GM19397 (cell line): Measurements from ENCODE around the gene TMEM176B.
"Not testable (repeated sequence)": the region's sequence is repeated elsewhere in the genome, so short reads cannot be mapped to it uniquely, and the experiment has no call there.

Experiments
- ATAC-seq: cut with Tn5 transposase; IDR thresholded peaks from one replicate; pipeline ENCODE4 v1.9.1; 2021; ENCODE audit warnings: mild to moderate bottlenecking, moderate library complexity; ENCODE audit not compliant: unreplicated experiment

The TMEM176B gene

DNA sequence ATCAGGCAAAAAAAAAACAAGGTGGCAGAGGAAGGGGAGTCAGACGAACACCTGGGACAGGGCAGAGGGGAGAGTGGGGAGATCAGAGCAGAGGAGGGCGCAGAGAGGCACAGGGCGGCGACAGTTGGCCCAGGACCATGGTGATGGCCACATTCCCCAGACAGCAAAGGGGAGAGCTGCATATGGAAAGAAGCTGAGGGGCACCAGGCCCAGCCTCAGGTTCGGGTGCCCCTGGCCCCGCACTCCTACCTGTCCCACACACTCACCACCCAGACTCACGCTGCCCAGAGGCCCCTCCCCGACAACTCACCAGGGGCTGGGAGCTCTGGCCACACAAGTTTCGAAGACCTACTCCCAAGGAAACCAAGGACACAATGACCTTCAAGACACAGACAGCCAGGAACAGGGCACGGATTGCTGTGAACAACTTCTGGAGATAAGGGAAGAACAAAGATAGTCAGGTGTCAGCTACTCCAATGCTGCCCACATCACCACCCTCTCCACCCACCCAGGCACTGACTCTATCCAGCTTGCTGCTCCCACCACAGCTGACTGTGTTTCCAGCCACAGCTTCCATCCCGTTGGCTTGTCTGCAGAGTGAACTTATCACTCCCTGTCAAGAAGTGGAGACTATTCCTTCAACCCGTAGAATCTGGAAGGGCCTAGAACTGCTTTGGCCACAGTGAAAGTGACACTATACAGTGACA lies 8.3 kb downstream of the TMEM176B start:
- no peak for ATAC-seq

DNA sequence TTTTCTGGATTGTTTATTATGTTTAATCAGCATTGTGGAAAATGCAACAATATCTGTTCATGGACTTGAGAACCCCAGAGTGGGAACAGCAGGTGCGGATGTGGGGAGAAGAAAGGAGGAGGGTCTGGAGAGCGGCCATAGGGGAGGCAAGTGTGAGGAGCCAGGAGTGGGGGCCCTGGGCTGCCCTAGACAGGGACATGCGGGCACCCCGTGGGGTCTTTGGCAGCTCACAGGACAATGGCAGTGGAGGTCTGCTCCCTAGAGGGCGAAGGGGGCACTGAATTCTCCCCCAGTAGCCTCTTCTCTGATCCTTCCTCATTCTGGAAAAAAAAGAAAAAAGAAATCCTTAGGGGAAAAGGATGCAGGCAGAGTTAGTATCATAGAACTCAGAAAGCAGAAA lies 8.9 kb downstream of the TMEM176B start:
- ATAC-seq: no peak

DNA sequence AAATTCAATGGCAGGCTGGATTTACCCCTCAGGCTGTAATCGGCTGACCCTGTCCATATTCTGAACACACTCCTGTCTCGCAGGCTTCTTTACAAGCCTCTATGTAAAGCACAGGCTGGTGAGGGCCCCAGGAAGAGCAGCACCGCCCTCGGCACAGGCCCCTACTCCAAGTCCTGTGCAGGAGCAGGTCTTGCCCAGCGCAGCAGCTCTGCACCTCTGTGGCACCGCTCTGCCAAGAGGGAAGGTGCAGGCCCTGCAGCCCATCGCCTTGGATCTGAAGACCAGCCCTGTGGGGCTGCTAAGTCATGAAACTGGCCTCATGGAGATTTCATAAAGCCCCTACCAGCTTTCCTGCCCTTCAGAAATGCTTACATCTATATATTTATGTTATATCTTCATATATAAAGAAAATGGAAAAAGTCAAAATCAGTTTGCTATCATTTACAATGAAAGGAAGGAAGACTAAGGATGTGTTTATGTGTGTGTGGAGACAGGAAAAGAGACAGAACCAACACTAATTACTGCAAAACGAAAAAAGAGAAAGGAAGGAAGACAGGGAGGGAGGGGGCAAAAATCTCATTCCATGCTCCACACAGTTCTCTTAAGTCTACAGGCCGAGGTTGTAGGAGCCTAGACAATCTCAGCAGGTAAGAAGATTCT lies 9.6 kb downstream of the TMEM176B start:
- ATAC-seq: no peak

DNA sequence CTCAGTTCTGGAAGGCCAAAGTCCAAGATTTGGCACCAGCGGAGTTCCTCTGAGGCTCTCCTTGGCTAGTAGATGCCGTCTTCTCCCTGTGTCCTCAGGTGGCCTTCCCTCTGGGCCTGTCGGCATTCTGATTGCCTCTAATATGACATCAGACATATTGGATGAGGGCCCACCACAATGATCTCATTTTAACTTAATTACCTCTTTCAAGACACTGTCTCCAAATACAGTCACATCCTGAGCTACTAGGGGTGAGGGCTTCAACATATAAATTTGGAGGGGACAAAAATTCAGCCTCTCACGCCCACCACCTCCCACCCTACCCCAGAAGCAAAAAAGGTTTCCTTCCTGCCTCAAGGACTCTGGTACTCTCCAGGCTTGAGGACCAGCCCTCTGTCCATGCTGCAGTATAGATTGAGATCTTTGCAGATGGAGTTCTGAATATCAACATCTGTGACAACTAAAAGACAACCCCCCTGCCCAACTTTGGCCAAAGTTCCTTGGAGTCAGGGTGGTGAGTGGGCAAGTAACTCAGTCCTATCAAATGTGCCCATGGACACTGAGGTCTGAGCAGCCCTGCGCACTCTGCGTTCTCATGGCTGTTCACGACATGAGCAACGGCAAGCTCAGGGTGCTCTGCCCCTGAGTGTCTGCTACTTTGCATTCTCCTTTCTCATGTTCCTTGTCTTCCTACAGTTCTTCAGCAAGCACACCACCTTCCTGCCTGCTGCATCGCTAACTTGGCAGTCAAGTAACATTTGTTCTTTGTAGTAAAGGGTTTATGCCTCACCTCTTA lies 11.5 kb downstream of the TMEM176B start:
- no peak for ATAC-seq

DNA sequence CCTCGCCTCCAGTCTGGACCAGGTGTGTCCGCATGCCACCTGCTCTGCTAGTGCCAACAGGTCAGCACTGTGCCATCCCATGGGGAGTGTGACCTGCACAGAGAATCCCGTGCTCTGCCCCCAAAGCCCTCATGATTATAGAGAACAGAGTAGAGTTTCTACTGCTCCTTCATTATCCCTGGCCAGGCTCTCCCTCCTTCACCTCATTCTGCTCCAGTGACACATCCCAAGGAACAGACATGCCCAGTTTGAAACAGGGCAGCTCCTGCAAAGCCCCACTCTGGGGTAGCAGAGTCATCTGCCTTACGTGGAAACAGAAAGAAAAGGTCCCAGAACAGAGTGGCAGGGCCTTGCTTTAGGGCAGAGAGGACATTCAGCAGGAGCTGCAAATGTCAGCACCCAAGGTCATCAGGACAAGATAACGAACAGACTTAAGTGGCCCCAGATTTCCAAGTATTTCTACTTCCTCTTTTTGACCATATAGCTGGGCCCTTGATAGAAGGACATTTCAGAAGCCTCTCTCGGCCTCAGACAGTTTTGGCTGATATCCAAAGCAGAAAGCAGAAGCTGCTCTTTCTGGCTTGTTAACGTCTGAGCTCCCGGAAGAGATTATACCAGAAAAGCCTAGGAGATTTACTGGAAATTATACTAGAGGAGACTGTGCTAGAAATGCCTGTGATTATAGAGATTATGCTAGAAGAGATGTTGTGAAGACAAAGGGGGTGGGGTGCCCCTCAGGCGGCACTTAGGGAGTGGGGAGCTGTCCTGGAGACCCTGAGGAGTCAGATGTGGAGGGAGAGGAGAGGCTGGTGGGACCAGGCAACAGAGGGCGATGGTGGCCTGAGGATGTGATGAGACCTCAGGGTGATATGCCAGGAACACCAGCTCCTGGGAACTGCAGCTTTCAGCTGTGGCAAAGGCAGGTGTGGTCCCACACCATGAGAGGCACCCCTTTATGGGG lies 12.6 kb downstream of the TMEM176B start:
- ATAC-seq: no peak

DNA sequence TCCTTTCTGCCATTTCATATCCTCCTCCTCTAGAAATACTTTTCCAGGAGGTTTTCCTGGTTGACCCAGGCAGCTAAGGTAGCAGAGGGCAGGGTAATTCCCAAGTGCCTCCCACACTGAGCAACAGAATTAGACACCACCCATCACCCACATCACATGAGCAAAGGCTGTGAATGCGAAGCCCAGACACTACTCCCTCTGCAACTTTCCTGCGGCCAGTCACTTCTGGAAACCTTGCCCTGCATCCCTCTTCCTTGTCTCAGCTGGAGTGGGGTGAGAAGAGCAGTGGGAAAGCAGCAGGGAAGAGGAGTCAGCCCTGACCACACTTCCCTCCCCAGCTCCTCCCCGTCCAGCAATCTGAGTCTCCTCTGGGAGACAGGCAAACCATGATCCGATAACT lies 15.2 kb downstream of the TMEM176B start:
- ATAC-seq: no peak

DNA sequence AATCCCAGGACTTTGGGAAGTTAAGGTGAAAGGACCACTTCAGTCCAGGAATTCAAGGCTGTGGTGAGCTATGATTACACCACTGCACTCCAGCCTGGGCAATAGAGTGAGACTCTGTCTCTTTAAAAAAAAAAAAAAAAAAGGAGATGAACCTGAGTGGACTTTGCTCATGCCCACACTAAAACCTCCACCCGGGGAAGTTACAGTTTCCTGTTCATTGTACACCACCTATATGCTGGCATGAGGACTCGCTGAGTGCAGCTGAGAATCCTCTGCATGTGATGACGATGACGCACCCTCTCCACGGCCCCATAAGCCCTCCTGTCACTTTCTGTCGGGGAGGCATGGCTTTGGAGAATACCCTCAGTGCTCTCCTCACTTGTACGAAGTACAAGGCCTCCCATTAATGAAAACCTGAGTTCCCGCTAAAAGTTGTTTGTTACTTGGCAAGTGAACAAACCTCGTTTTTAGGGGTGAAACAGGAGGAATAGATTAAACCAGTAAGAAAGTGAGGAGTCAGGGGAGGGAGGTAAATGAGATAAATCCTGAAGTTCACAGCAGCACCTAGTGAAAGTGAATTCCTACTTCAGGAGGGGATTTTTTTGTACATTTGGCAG lies 15.9 kb downstream of the TMEM176B start:
- ATAC-seq: no peak

DNA sequence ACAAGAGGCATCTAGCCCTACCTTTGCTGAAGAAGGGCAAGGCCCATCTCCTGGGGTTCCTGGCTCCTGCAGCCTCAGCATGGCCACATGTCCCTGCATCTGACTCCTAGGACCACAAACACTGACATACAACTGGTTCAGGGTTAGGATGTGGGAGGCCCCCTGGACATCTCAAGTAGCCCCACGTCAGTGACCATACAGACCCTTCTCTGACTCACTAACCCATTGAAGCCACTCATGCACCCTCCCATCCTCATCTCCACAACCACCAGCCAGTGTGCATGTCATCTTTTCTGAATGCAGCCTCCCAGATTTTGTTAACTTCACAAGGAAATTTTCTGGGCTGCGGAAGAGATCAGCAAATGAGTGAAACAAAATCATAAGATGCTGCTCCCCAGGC lies 18.2 kb downstream of the TMEM176B start:
- ATAC-seq: no peak

DNA sequence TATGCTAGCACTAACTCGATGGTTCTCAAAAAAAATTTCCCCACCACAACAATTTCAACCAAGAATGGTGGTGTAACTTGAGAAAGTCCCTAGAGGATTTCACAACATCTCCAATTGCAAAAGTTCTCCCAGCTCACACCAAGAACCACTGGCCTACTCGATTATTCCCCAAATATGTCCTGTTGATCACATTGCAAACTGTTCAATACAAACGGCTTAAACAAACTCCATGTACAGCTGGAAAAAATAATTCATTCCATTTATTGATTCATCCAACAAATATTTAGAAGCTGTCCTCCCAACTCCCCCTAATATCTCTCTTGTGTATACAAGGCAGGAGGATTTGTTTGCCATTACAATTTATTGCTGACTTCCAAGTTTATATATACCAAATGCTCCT lies 19.1 kb downstream of the TMEM176B start:
- no peak for ATAC-seq

DNA sequence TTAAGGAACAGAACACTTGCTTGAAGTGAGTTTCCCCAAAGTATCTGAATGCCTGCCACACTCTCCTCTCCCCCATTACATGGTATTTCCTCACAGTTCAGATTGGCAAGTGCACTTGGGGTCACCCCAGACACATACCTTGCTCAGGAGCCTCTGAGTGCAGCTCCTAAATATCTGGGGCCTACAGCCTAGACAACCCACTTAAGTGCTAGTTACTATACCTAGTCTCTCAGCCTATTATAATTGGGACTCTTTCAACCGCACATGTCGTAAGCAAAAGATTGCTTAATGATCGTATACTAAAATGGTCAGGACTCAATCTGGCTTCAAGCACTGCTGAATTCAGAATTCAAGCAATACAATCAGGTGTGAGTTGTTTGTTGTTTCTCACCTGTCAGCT lies 19.9 kb downstream of the TMEM176B start:
- no peak for ATAC-seq

DNA sequence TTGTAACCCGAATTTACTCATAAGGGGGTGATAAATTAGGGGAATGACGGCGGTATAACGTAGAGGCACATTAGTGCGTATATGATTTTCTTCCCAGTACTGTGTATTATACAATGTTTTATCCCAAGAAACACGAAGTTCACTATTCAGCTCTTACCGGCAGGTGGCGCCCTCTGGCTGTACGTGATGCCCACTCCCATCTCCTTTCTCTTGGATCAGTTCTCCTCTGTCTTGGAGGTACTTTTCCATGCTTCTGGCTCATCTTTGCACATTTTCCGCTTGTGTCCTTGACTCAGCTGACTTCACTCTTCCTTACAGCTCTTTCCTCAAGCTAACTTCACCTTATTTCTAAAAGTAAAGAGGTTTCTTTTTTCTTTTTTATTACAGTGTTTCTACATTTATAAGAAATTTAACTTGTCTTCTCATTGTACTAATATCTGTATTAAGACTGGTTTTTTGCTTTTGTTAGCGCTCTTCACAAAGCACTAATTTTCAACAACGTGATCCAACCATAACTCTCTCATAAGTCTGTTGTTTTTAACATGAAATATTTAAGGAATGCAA lies 21.3 kb downstream of the TMEM176B start:
- no peak for ATAC-seq

DNA sequence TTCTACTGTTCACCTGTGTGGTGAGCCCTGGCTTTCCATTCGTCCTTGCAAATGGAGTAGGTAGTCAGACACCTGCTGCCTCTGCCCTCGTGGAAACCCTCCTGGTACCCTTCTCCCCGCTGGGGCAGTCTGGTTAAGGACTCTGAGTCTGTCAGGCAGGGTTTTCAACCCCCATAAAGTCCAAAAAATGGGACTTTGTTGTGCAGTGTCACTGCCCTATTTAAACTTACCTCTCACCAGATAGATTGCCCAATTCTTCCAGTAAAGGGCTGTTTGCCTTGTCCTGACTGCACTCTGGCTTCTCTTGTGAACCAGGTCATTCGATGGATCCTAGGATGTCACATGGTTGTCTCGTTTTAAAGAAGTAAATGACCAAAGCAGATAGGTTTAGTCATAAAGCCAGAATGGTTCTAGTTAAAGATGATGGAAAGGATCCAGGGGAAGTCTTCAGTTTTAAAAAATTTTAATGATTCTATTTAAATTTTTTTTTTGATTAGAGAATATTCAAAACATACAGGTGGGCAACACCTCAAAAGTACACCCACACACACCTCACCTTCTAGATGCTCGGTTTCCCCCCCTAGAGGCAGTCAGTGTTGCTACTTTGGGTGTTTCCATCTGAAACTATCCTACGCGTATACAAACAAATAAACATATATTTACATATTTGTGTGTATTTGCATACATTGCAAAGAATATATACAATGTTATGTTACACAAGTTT lies 22.0 kb downstream of the TMEM176B start:
- ATAC-seq: no peak

DNA sequence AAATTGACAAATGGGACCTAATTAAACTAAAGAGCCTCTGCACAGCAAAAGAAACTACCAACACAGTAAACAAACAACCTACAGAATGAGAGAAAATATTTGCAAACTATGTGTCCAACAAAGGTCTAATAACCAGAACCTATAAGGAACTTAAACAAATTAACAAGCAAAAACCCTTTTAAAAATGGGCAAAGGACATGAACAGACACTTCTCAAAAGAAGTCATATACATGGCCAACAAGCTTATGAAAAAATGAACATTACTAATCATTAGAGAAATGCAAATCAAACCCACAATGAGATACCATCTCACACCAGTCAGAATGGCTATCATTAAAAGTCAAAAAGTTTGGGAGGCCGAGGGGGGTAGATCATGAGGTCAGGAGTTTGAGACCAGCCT lies 26.0 kb downstream of the TMEM176B start:
- ATAC-seq: not testable (repeated sequence)

DNA sequence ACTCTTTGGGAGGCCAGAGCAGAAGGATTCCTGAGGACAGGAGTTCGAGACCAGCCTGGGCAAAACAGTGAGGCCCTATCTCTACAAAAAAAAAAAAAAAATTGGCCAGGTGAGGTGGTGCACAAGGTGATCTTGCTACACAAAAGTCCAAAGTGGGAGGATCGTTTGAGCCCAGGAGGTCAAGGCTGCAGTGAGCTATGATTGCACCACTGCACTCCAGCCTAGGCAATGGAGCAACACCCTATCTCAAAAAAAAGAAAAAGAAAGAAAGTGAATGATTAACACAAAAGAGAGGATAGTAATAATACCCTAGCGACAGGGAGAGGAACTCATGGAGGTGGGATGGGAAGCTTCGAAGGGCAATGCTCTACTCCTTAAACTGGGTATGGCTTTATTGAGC lies 30.4 kb downstream of the TMEM176B start:
- ATAC-seq: no peak

DNA sequence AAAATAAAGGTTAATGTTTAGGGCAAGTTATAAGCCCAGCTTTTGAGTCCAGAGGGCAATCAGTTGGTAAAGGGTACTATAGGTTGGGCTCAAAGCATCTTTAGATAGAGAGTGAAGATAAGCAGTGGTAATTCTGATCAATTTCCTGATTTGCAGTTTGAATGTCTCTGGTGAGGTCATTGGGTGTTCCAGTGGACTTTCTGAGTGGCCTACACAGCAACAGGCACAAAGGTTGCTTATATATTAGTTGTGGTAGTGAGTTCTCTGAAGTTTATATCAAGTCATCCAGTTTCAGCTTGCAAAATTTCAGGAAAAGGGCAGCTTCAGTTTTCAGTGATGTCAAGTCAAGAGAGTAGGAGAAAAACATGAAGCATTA lies 33.8 kb downstream of the TMEM176B start:
- ATAC-seq: no peak

DNA sequence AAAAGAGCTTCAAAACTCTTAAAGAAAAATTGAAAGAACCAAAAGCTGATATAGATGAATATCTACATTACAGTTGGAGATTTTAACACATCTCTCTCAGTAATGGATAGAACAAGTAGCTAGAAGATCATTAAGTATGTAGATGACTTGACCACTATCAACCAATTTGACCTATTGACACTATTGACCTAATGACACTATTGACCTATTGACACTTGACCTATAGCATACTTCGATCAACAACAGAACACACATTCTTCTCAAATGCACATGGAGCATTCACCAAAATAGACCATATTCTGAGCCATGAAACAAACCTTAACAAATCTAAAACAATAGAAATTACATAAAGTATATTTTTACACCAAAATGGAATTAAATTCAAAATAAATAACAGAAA lies 40.7 kb downstream of the TMEM176B start:
- no peak for ATAC-seq

DNA sequence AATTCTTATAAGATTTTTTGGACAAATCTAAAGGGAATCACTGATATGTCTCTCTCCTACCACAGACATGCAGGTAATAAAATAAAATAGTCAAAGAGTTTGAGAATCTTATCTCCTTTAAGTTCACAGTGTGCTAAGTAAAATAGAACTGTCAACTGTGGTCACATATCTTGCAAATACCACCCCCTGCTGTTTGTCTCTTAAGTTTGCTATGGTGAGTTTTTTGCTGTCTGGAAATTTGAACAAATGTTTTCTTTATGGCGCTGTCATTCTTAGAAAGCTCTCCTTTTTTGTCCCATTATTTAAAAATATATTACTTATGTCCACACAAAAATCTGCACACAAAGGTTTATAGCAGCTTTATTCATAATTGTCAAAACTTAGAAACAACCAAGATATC lies 43.3 kb downstream of the TMEM176B start:
- ATAC-seq: no peak

DNA sequence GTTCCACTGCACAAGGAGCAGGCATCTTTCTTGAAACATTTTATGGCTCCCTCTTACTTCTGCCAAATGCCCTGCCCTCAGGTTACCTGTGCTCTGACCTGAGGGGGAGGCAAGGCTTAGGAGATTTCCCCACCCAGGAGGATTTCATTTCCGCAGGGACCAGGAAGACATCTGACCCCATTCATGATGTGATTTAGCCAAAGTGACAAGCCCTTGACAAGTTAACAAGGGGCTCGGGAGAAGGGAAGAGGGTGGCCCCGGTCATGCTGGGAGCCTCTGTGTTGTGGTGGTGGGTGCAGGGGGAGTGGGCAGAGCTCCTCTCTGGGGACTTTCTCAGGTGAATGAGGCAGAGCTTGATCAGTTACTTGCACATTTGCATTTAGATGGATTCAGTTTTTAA lies 44.0 kb downstream of the TMEM176B start:
- ATAC-seq: no peak

DNA sequence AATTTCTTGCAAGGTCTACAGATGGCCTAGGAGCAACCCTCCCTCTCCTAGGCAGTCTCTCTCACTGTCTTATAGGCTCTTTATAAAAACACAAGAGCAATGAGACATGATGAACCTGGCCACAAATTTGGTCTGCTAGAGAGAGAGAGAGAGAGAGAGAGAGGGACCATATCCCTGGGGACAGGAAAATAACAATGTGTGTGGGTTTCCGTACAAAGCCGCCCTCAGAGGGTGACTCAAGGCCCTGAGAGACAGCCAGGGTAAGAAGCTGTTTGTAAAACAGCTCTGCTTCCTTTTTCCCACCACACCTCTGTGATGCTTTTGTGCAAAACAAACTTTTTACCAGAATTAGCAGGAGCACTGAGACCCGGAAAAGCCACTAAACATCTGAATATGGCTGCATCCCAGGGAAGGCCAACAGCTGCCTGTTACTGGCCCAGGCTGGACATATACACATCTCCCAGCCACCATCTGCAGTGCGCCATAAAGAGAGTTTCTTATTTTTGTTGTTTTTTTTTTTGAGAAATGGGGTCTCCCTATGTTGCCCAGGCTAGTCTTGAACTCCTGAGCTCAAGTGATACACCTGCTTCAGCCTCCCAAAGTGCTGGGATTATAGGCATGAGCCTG lies 44.6 kb downstream of the TMEM176B start:
- ATAC-seq: no peak
